HEK293 (cell line): ENCODE measurements around the gene CHCHD6.

Source experiments
- CTCF ChIA-PET: fragments of 350-600 bp; formaldehyde crosslinking; extraction: SDS; loops from one replicate; lab custom pipeline; 2021; ENCODE audit warnings: antibody characterized with exemption; lab: Yijun Ruan, JAX
- POLR2A ChIA-PET: fragments of 300-600 bp; formaldehyde crosslinking; extraction: SDS; loops from one replicate; lab custom pipeline; 2020; ENCODE audit warnings: antibody characterized with exemption, inconsistent platforms; lab: Yijun Ruan, JAX
- H3K27ac ChIP-seq: fragments of 200-500 bp; sonication (Bioruptor generic); 2 replicates; pipeline ENCODE4 v1.5.1; 2014; ENCODE audit warnings: low read depth, low read length, control low read depth, inconsistent platforms; ENCODE audit errors: extremely low read depth
- H3K36me3 ChIP-seq, 2 experiments: fragments of 200-500 bp in 1 of 2; sonication (Bioruptor generic) in 1 of 2; 1 replicate in 1 of 2; 2 replicates in 1 of 2; pipeline ENCODE4 v1.5.1; 2014 to 2017; ENCODE audit warnings: inconsistent platforms in 2 of 2, low read length in 2 of 2; ENCODE audit not compliant: control insufficient read depth in 2 of 2, insufficient read depth in 1 of 2
- H3K4me1 ChIP-seq: fragments of 200-500 bp; sonication (Bioruptor generic); 2 replicates; pipeline ENCODE4 v1.5.1; 2014; ENCODE audit warnings: mild to moderate bottlenecking, low read length, inconsistent platforms; ENCODE audit not compliant: control insufficient read depth, insufficient read depth
- H3K4me3 ChIP-seq: 2 replicates; pipeline ENCODE4 v1.5.1; 2011; ENCODE audit warnings: low read depth, mild to moderate bottlenecking, control low read depth, low read length, moderate library complexity
- H3K9me3 ChIP-seq: fragments of 200-500 bp; sonication (Bioruptor generic); 2 replicates; pipeline ENCODE4 v1.5.1; 2014; ENCODE audit warnings: low read depth, low read length, inconsistent platforms; ENCODE audit not compliant: control insufficient read depth, insufficient read depth
- ATF2 ChIP-seq: fragments of 450-650 bp; formaldehyde crosslinking; IDR thresholded peaks from 2 replicates; pipeline ENCODE4 v1.5.1; 2016; ENCODE audit warnings: missing biosample characterization, missing genetic modification characterization, low read depth
- BCL11A ChIP-seq: fragments of 450-650 bp; formaldehyde crosslinking; IDR thresholded peaks from 2 replicates; pipeline ENCODE4 v1.5.1; 2016; ENCODE audit warnings: low read depth, missing biosample characterization, missing genetic modification characterization
- GLI4 ChIP-seq: fragments of 450-650 bp; formaldehyde crosslinking; IDR thresholded peaks from 2 replicates; pipeline ENCODE4 v1.5.1; 2016; ENCODE audit warnings: missing biosample characterization, missing genetic modification characterization
- GLIS1 ChIP-seq: fragments of 450-650 bp; formaldehyde crosslinking; IDR thresholded peaks from 2 replicates; pipeline ENCODE4 v1.5.1; 2016; ENCODE audit warnings: missing biosample characterization, missing genetic modification characterization
- HOXA7 ChIP-seq: sonication (generic); formaldehyde crosslinking; IDR thresholded peaks from 2 replicates; pipeline ENCODE4 v1.8.1; 2022; ENCODE audit warnings: missing genetic modification reagents, borderline replicate concordance
- KLF7 ChIP-seq: fragments of 450-650 bp; formaldehyde crosslinking; IDR thresholded peaks from 2 replicates; pipeline ENCODE4 v1.5.1; 2016; ENCODE audit warnings: missing biosample characterization, missing genetic modification characterization, borderline replicate concordance
- PRDM1 ChIP-seq: fragments of 450-650 bp; formaldehyde crosslinking; IDR thresholded peaks from 2 replicates; pipeline ENCODE4; 2016; ENCODE audit warnings: missing biosample characterization, missing genetic modification characterization
- SP3 ChIP-seq: fragments of 450-650 bp; formaldehyde crosslinking; IDR thresholded peaks from 2 replicates; pipeline ENCODE4 v1.5.1; 2016; ENCODE audit warnings: missing biosample characterization, missing genetic modification characterization
- ZBTB17 ChIP-seq: fragments of 450-650 bp; formaldehyde crosslinking; IDR thresholded peaks from 2 replicates; pipeline ENCODE4 v1.5.1; 2016; ENCODE audit warnings: missing biosample characterization, missing genetic modification characterization
- ZBTB21 ChIP-seq: fragments of 450-650 bp; formaldehyde crosslinking; IDR thresholded peaks from 2 replicates; pipeline ENCODE4 v1.5.1; 2017; ENCODE audit warnings: missing biosample characterization, missing genetic modification characterization
- ZFHX2 ChIP-seq: fragments of 450-650 bp; formaldehyde crosslinking; conservative IDR thresholded peaks from 2 replicates; pipeline ENCODE4 v1.5.1; 2016; ENCODE audit warnings: missing biosample characterization, missing genetic modification characterization
- ZNF132 ChIP-seq: fragments of 450-650 bp; formaldehyde crosslinking; IDR thresholded peaks from 2 replicates; pipeline ENCODE4 v1.5.1; 2017; ENCODE audit warnings: missing biosample characterization, missing genetic modification characterization, borderline replicate concordance
- ZNF148 ChIP-seq: fragments of 450-650 bp; formaldehyde crosslinking; IDR thresholded peaks from 2 replicates; pipeline ENCODE4 v1.5.0; 2017; ENCODE audit warnings: missing biosample characterization, missing genetic modification characterization, borderline replicate concordance
- ZNF174 ChIP-seq: fragments of 450-650 bp; formaldehyde crosslinking; IDR thresholded peaks from 2 replicates; pipeline ENCODE4 v1.5.0; 2017; ENCODE audit warnings: missing biosample characterization, mild to moderate bottlenecking, missing genetic modification characterization
- ZNF184 ChIP-seq: fragments of 450-650 bp; IDR thresholded peaks from 2 replicates; pipeline ENCODE4 v1.5.1; 2018; ENCODE audit warnings: missing biosample characterization, mild to moderate bottlenecking, missing genetic modification characterization
- ZNF2 ChIP-seq: fragments of 450-650 bp; formaldehyde crosslinking; IDR thresholded peaks from 2 replicates; pipeline ENCODE4 v1.5.1; 2016; ENCODE audit warnings: missing biosample characterization, missing genetic modification characterization
- ZNF202 ChIP-seq: fragments of 450-650 bp; formaldehyde crosslinking; IDR thresholded peaks from 2 replicates; pipeline ENCODE4 v1.5.1; 2016; ENCODE audit warnings: missing biosample characterization, missing genetic modification characterization, borderline replicate concordance
- ZNF223 ChIP-seq: fragments of 450-650 bp; formaldehyde crosslinking; IDR thresholded peaks from 2 replicates; pipeline ENCODE4 v1.5.1; 2016; ENCODE audit warnings: missing biosample characterization, missing genetic modification characterization
- ZNF280C ChIP-seq: fragments of 450-650 bp; formaldehyde crosslinking; IDR thresholded peaks from 2 replicates; pipeline ENCODE4 v1.5.1; 2016; ENCODE audit warnings: missing biosample characterization, missing genetic modification characterization
- ZNF302 ChIP-seq: fragments of 450-650 bp; formaldehyde crosslinking; IDR thresholded peaks from 2 replicates; pipeline ENCODE4 v1.5.1; 2016; ENCODE audit warnings: missing biosample characterization, missing genetic modification characterization, low read depth
- ZNF394 ChIP-seq: fragments of 450-650 bp; formaldehyde crosslinking; IDR thresholded peaks from 2 replicates; pipeline ENCODE4 v1.5.1; 2016; ENCODE audit warnings: missing biosample characterization, missing genetic modification characterization, mild to moderate bottlenecking, moderate library complexity, borderline replicate concordance
- ZNF48 ChIP-seq: fragments of 450-650 bp; formaldehyde crosslinking; IDR thresholded peaks from 2 replicates; pipeline ENCODE4 v1.5.1; 2016; ENCODE audit warnings: missing biosample characterization, missing genetic modification characterization
- ZNF530 ChIP-seq: fragments of 450-650 bp; formaldehyde crosslinking; IDR thresholded peaks from 2 replicates; pipeline ENCODE4 v1.5.1; 2016; ENCODE audit warnings: low read depth, missing biosample characterization, missing genetic modification characterization
- ZNF610 ChIP-seq: fragments of 450-650 bp; formaldehyde crosslinking; IDR thresholded peaks from 2 replicates; pipeline ENCODE4 v1.5.1; 2016; ENCODE audit warnings: missing biosample characterization, missing genetic modification characterization, borderline replicate concordance
- ZNF629 ChIP-seq: fragments of 450-650 bp; formaldehyde crosslinking; IDR thresholded peaks from 2 replicates; pipeline ENCODE4 v1.5.1; 2017; ENCODE audit warnings: missing biosample characterization, missing genetic modification characterization
- ZNF654 ChIP-seq: fragments of 450-650 bp; formaldehyde crosslinking; IDR thresholded peaks from 2 replicates; pipeline ENCODE4 v1.5.1; 2016; ENCODE audit warnings: low read depth, missing biosample characterization, missing genetic modification characterization
- ZNF660 ChIP-seq: fragments of 450-650 bp; IDR thresholded peaks from 2 replicates; pipeline ENCODE4 v1.5.1; 2018; ENCODE audit warnings: missing biosample characterization, mild to moderate bottlenecking, missing genetic modification characterization
- ZNF776 ChIP-seq: fragments of 450-650 bp; formaldehyde crosslinking; IDR thresholded peaks from 2 replicates; pipeline ENCODE4 v1.5.0; 2017; ENCODE audit warnings: missing biosample characterization, missing genetic modification characterization, borderline replicate concordance
- ZNF777 ChIP-seq: fragments of 450-650 bp; formaldehyde crosslinking; IDR thresholded peaks from 2 replicates; pipeline ENCODE4 v1.5.1; 2017; ENCODE audit warnings: missing biosample characterization, missing genetic modification characterization, borderline replicate concordance
- ZSCAN23 ChIP-seq: fragments of 450-650 bp; formaldehyde crosslinking; IDR thresholded peaks from 2 replicates; pipeline ENCODE4 v1.5.1; 2016; ENCODE audit warnings: missing biosample characterization, missing genetic modification characterization

The CHCHD6 gene

GRCh38 chr3:126945891-126946290 lies 241.9 kb downstream of the CHCHD6 start:
- ChIA-PET CTCF (interaction anchor here (0.8 kb wide), 1 partner anchor 143 kb away, joined by 3 read pairs; no protein-coding TSS in a partner anchor), POLR2A (no interaction called here)
- TF ChIP-seq ZSCAN23 (tag by site-specific recombination) (no peak), ZNF174 (tag by site-specific recombination) (no peak), ZNF776 (no peak), ZNF629 (tag by site-specific recombination) (no peak), ZBTB21 (tag by site-specific recombination) (no peak), ZNF132 (tag by site-specific recombination) (no peak), ZNF660 (tag by site-specific recombination) (no peak), SP3 (no peak), KLF7 (no peak), ZFHX2 (tag by site-specific recombination) (no peak)
- Histone ChIP-seq H3K4me3 (no peak overlapping the region), H3K36me3 (peaks cover 0 to 11% of the 10 kb centered on the region in 2 experiments; a peak in 1 of 3 replicates), H3K27ac (no peak overlapping the region), H3K4me1 (no peaks in the 10 kb centered on the region), H3K9me3 (no peaks in the 10 kb centered on the region)

- peaks cover 0 to 11% of the 10 kb centered on the region in 2 experiments; a peak in 1 of 3 replicates for H3K36me3 ChIP-seq
- TF ChIP-seq ZNF654 (tag by site-specific recombination), result no peak
- no peak for TF ChIP-seq PRDM1 (tag by site-specific recombination)
- no peak for TF ChIP-seq ZNF223 (tag by site-specific recombination)
- no peak for TF ChIP-seq GLI4 (tag by site-specific recombination)
- no peak for TF ChIP-seq ZNF777 (tag by site-specific recombination)
- TF ChIP-seq ZBTB21 (tag by site-specific recombination), result no peak
- no peak for TF ChIP-seq ZNF394 (tag by site-specific recombination)
- no peak for TF ChIP-seq HOXA7 (CRISPR knock-in tag)
- TF ChIP-seq ZNF202, result no peak
- TF ChIP-seq ZNF302, result no peak
- no peak for TF ChIP-seq ZBTB17
- no peak overlapping the region for H3K4me3 ChIP-seq
- no peaks in the 10 kb centered on the region for H3K4me1 ChIP-seq
- ChIA-PET POLR2A (no interaction called here), CTCF (interaction anchor here (0.8 kb wide), 1 partner anchor 144 kb away, joined by 3 read pairs; no protein-coding TSS in a partner anchor)
- H3K27ac ChIP-seq, result no peak overlapping the region
- H3K9me3 ChIP-seq, result no peaks in the 10 kb centered on the region
Measured at GRCh38 chr3:126946405-126946804, 242.4 kb downstream of the CHCHD6 start.

GRCh38 chr3:126947429-126947828 lies 243.4 kb downstream of the CHCHD6 start:
- Histone ChIP-seq H3K36me3 (peaks cover 0 to 11% of the 10 kb centered on the region in 2 experiments; a peak in 1 of 3 replicates), H3K27ac (no peak overlapping the region), H3K4me1 (no peaks in the 10 kb centered on the region), H3K4me3 (no peak overlapping the region), H3K9me3 (no peaks in the 10 kb centered on the region)
- CTCF ChIA-PET, result no interaction called here
- POLR2A ChIA-PET, result no interaction called here
- TF ChIP-seq ZNF280C (tag by site-specific recombination) (no peak), GLIS1 (tag by site-specific recombination) (no peak), ZNF2 (tag by site-specific recombination) (no peak), ATF2 (no peak), ZNF48 (tag by site-specific recombination) (no peak), ZNF148 (tag by site-specific recombination) (no peak), BCL11A (tag by site-specific recombination) (no peak), ZNF530 (no peak), ZNF610 (tag by site-specific recombination) (no peak), ZNF184 (tag by site-specific recombination) (no peak)
